Endothelial cell of umbilical vein (primary cell): ENCODE measurements around the gene S100A11.

Source experiments
- JUN ChIP-seq: IDR thresholded peaks from 2 replicates; pipeline ENCODE4 v1.6.1; 2011; ENCODE audit warnings: borderline replicate concordance, low read depth; ENCODE audit not compliant: insufficient read length, insufficient read depth
- POLR2A ChIP-seq: IDR thresholded peaks from 2 replicates; pipeline ENCODE4 v1.6.1; 2012; ENCODE audit warnings: low read depth, mild to moderate bottlenecking, control low read depth, low read length
- POLR2AphosphoS5 ChIP-seq: IDR thresholded peaks from 2 replicates; pipeline ENCODE4 v1.6.1; 2012; ENCODE audit warnings: low read depth, mild to moderate bottlenecking, control low read depth, low read length, moderate library complexity; ENCODE audit not compliant: insufficient read depth

DNA sequence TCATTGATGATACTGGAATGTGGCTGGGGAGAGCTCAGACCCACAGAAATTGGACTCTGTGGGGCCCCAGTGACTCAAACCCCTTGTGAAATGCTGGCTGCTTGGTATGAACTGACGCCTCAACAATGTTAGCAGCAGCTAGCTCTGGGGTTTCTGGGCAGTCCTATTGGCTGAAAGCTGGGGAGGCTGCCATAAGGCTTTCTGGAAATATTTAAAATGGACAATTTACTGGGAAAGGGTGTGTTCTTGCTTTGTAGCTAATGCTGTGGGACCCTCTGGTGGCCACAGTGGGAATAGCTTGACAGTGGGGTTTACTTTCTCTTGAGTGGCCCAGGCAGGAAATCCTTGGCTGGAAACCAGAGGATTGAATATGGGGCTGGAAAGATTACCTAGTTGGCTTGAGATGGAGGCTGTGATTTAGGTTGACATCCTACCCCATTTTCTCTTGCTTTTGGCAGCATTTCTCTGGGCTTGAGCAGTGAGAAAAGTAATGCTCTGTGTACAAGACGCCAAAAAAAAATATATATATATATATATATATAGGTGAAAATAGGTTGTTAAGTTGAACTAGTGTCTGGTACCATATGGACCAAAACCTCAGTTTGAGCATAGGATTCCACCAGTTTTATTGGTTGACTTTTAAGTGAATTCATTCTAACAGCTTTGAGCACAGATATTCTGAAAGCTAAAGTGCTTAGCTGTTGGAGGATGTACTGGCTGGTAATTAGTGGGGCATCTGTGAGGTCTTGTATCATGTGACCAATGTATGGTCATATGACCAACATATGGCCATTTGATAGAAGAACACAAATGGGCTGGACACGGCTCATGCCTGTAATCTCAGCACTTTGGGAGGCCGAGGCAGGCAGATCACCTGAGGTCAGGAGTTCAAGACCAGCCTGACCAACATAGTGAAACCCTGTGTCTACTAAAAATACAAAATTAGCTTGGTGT lies 34.9 kb downstream of the S100A11 start:
- no peak for TF ChIP-seq JUN
- TF ChIP-seq POLR2AphosphoS5: no peak
- TF ChIP-seq POLR2A: no peak
